ENCODE results near the gene SOBP.

Gene SOBP

DNA sequence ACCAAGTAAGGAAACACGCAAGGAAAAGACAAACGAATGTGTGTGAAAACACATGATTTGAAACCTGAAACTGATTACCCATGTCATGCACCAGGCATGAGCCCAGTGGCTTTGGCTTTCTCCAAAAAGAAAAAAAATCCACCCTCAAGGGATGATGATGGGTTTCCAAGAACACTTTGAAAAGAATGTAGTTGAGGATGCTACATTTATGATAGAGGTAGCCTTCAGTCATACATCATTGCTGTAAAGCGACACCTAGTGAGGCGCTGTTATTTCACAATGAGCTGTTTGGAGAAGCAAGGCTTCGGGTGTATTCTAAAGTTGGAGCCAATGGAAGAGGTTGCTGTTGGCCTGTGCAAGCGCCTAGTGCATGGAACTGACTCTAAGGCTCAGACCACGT lies 209.3 kb downstream of the SOBP start:
- DNase-seq, result no peak

DNA sequence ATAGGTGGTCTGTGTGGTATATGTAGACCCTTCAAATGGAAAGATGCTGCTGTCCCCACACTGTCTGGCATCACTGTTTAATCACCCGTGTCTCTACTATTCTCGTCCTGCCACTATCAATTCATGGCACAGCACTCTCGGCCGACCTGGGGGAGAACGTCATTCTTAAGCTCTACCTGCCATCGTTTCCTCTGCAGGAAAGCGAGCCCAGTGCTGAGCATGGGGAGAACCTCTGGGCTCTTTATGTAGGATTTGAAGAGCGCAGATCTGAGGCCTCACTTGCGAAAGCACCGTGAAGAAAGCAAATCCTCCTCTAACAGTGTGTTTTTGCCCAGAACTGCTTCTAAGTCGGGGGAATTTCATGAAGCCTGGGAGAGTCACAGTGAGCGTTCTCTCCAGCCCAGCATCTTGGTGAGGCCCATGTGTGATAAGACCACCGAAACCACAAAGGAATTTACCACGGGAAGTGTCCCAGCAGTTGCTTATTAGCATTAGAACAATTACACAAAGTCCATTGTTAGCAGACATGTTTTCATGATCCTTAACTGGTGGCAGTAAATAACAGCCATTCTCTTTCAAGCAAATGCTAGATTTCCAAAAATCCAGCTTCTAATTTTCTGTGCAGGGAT lies 209.9 kb downstream of the SOBP start:
- DNase-seq, result no peak

DNA sequence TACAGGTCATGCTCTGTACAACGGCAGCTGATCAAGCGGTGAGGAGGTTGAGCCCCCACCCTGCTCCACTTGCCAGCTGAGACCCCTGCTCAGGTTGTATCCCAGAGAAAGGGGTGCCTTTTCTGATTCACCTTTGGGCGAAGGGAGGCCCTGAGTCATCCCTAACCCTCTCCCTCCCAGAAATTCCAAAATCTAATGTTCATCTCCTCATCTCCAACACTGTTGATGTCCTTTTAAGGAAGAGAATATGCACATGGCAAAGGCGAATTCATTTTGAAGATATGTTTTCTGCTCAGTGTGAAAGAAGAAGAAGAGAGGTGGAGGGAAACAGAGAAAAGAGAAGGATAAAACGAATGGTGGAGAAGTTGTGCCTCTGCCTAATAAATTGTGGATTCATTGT lies 213.7 kb downstream of the SOBP start:
- DNase-seq, result no peak

DNA sequence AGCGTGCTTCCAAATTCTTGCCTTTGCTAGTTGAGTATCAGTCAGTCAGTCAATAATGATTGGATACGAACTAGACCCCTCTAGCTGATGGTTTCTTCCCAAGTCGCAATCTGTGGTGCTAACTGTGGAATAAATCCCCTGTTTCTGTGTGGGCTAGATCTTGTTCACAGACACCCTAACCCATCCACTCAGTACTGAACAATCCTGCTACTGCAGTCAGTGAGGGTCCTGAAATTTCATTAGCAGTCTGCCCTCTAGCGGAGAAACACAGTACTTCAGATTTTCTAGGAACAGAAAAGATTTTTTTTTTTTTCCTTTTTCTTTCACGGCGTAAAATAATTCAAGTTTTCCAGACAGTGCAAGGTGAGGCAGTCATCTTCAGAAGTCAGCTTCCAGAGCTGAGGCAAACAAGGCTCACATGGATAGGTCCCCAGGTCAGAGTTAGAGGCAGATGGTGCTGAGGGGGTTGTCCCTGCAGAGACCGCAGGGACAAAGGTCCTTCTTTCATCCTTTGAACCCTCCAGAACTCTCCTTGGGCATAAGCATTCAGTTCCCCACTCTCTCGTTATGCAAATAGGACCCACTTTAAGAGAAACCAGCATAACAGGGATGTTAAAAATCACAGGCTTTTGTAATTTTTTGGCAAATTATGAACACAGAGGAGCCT lies 214.6 kb downstream of the SOBP start:
- DNase-seq, result peak; percentile 48

DNA sequence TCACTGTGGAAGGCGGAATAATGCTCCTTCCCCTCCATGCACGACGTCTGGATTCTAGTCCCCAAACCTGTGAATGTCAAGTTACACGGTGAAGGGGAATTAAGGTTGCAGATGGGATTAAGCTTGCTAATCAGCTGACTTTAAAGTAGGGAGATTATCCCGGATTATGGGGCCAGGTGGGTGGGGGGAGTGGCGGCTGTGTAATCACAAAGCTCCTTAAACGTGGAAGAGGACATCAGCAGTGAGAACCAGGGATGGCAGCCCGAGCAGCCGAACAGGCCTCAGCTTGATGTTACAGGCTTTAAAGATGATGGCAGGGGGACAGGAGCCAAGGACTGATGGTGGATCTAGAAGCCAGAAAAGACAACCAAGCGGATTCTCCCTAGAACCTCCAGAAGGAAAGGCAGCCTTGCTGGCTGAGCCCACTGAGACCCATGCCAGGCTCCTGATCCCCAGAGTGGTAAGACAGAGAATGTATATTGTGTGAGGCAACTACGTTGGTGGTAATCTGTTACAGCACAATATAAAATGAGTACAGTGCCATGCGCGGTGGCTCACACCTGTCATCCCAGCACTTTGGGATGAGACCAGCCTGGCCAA lies 216.7 kb downstream of the SOBP start:
- DNase-seq, result no peak

DNA sequence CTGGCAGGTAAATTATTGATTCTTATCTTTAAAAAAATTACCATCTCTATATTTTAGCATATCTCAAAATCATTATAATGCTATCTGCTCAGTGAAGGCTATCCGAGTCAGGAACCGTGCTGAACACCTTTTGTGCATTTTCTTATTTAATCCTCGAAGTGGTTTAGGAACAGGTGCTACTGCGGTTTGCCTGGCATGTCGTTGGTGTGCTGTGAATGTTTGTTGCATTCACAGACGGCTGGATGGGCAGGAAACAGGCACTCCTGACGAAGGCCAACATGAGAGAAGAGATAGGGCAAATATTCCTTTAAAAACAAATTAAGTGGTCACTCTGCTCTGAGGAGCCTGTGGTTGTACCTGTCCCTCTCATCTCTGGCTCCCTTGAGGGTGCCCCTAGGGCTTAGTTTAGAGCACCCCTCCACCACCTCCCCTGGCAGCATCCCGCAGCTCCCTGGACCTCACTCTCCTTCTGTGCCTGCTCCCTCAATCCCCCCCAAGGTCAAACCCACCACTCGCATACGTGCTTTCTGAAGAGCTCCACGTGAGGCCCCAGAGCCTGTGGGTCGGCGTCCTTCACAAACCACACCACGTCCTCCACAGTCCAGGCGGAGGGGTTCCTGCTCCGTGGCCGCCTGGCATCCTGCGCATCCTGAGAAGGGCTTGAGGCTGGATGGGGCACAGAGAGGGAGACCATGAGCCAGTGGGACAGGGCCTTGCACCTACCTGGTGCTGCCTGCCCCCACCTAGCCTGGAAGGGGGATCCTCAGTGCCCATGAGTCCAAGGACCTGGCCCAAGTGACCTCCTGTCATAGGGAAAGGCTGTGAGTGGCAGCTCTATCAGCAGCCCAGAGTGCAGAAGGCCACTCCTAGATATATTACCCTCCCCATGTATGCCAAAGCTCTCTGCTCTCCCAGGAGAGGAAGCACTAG lies 217.7 kb downstream of the SOBP start:
- no peak for DNase-seq

DNA sequence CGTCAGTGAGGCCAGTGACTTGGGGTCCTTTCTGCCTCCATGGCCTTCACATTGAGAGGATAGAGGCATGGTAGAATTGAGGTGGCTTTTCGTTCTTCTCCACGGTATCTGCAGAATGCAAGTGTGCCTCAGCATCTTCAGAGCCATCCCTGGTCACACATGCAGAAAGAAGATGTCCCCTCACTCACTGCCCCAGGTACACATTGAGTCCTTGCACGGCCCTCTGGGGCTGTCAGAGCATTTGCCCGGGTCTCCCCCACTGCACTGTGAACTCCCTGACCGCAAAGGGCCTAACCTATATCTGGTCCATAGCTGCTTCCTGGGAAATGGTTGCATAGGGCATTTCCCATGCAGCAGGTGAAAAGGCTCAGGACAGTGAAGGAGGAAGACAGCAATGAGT lies 218.5 kb downstream of the SOBP start:
- DNase-seq, result no peak

DNA sequence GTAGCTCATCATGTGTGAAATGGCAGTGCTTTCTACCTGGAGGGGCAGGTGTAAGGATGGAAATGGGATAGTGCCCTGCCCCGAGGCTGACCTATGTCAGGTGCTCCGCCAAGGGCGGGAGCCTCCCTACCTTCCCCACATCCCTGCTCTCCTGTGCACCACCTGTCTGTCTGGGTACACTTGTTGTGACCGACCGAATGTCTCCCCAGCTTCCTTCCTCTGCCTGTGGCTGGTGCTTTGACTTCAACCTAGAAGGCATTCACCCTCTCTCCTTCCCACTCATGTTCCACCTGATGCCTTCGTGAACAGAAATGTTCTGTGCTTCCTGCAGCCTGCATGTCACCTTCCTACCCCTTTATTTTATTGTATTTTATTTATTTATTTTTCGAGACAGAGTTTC lies 219.4 kb downstream of the SOBP start:
- DNase-seq, result no peak

Data from right hindlimb (tissue), 1 donor.